ENCODE results near the gene ITPR1. TPM values are rescaled to one million over a fixed set of nuclear protein-coding genes. Genes with fewer than 3 reads are reported as not detected.
A peak's percentile ranks its signal among the peaks of the same experiment; 100 is the strongest.

Gene ITPR1
- total and polyA plus RNA-seq, 2 of the 4 experiments (the other 2 are of a cell fraction) = 1.8 to 5.7 TPM

- Histone ChIP-seq H3K4me2 (ENCODE audit: low read depth, low read length) (no peak overlapping the region), H3K79me1 (ENCODE audit: low read depth in 1 of 2, low read length in 2 of 2) (no peaks in the 10 kb centered on the region), H3K9me1 (ENCODE audit: insufficient read depth, low read length) (peaks cover 9% of the 10 kb centered on the region; the same call in 1 of the 2 replicates), H3K36me3 (ENCODE audit: control insufficient read depth, insufficient read depth, low read length) (no peaks in the 10 kb centered on the region; the same call in 1 of the 2 replicates), H4K91ac (ENCODE audit: insufficient read depth, low read depth, low read length) (no peak overlapping the region), H3K27me3 (ENCODE audit: control insufficient read depth, insufficient read depth, low read length) (peaks cover 3% of the 10 kb centered on the region), H3K9me3 (ENCODE audit: control insufficient read depth, insufficient read depth, low read length) (no peaks in the 10 kb centered on the region), H3K4me3 (ENCODE audit: insufficient read depth, low read depth, low read length) (no peak overlapping the region), H2AK9ac (replicated peaks; ENCODE audit: low read depth, low read length, poor library complexity) (no peak overlapping the region), H3K14ac (replicated peaks; ENCODE audit: low read depth, low read length) (no peak overlapping the region), H2BK15ac (ENCODE audit: low read depth, low read length) (no peak overlapping the region), H3K18ac (ENCODE audit: low read depth, low read length) (no peak overlapping the region), H2BK20ac (ENCODE audit: low read depth, low read length) (no peak overlapping the region), H3K56ac (ENCODE audit: extremely low read depth, insufficient read depth, low read length) (no peak overlapping the region), H3K4me1 (ENCODE audit: control insufficient read depth, insufficient read depth, low read length) (peaks cover 16% of the 10 kb centered on the region), H4K5ac (ENCODE audit: low read depth, low read length) (no peak overlapping the region), H2BK120ac (ENCODE audit: low read depth, low read length) (no peak overlapping the region), H3K23ac (ENCODE audit: low read depth, low read length) (no peak overlapping the region), H3K9ac (ENCODE audit: low read depth, low read length) (no peak overlapping the region), H4K20me1 (ENCODE audit: insufficient read depth, low read length) (no peaks in the 10 kb centered on the region), H2AFZ (replicated peaks; ENCODE audit: low read length, poor library complexity) (peak overlapping the region; percentile 45), H4K8ac (ENCODE audit: low read depth in 2 of 2, low read length in 2 of 2) (no peak overlapping the region), H2AK5ac (ENCODE audit: low read depth, low read length) (peak overlapping the region; percentile 50), H3K27ac (ENCODE audit: insufficient read depth, low read length) (no peak overlapping the region), H3K4ac (ENCODE audit: low read depth, low read length) (no peak overlapping the region; the same call in 1 of the 2 replicates), H2BK5ac (ENCODE audit: low read depth, low read length, poor library complexity, severe bottlenecking) (no peak overlapping the region)
- intact Hi-C loops (cut with micrococcal nuclease) (loop anchor here (5.0 kb wide), 1 partner anchor 118 kb away; no protein-coding TSS in a partner anchor), dilution Hi-C loops (cut with HindIII; ENCODE audit: low sequenced_read_pairs, unreplicated experiment) (no loop called here), in situ Hi-C loops (cut with MboI; ENCODE audit: low sequenced_read_pairs) (no loop called here)
- WGBS, 2 experiments (ENCODE audit: extremely low coverage in 2 of 2, insufficient read length in 1 of 2) = 86% methylated on average over 4 of the region's 10 CpGs; no CpG with 5 or more reads in 1 of the 2 experiments
- ATAC-seq (ENCODE audit: low read depth) (no peak), DNase-seq (no peak)
- TF ChIP-seq RCOR1 (IDR thresholded peaks at IDR 0.05; ENCODE audit: insufficient replicate concordance, low read length) = no peak
- no peak for TF ChIP-seq MAZ (IDR thresholded peaks at IDR 0.05; ENCODE audit: borderline replicate concordance, low read depth, low read length)
- no peak for TF ChIP-seq ELK1 (IDR thresholded peaks at IDR 0.05; ENCODE audit: borderline replicate concordance, low read depth, low read length)
- no peak for TF ChIP-seq USF2 (IDR thresholded peaks at IDR 0.05; ENCODE audit: low read depth, low read length)
- TF ChIP-seq RAD21 (IDR thresholded peaks at IDR 0.05; ENCODE audit: low read length) = no peak
- TF ChIP-seq CEBPB (IDR thresholded peaks at IDR 0.05; ENCODE audit: low read depth, low read length) = no peak
- no peak for TF ChIP-seq MXI1 (IDR thresholded peaks at IDR 0.05; ENCODE audit: borderline replicate concordance, low read depth, low read length)
- no peak for TF ChIP-seq SMC3 (IDR thresholded peaks at IDR 0.05; ENCODE audit: low read depth, low read length)
- no peak for TF ChIP-seq NFE2L2 (IDR thresholded peaks at IDR 0.05; ENCODE audit: low read depth, low read length)
- no peak for TF ChIP-seq RFX5 (IDR thresholded peaks at IDR 0.05; ENCODE audit: low read depth, low read length)
- TF ChIP-seq CHD1 (IDR thresholded peaks at IDR 0.05; ENCODE audit: low read depth, low read length) = no peak
- no peak for TF ChIP-seq FOS (IDR thresholded peaks at IDR 0.05; ENCODE audit: low read depth, low read length)
- no peak for TF ChIP-seq CTCF (conservative IDR thresholded peaks at IDR 0.05; ENCODE audit: low read depth, low read length)
- no peak for TF ChIP-seq MAFK (IDR thresholded peaks at IDR 0.05; ENCODE audit: low read depth, low read length)
- TF ChIP-seq BHLHE40 (IDR thresholded peaks at IDR 0.05; ENCODE audit: low read depth, low read length) = no peak
- ChIA-PET CTCF (no interaction called here), POLR2A (ENCODE audit: unreplicated experiment) (no interaction called here)
- no TSS peak for BruUV-seq (replicated peaks)
Observed at GRCh38 chr3:4724051-4724629, 231.0 kb downstream of the ITPR1 start.
